Measurements from ENCODE around the gene ZBTB21.

GRCh38 chr21:42057851-42058437 lies 47.8 kb upstream of the ZBTB21 start:
- TF ChIP-seq CTCF (conservative IDR thresholded peaks at IDR 0.05; ENCODE audit: low read depth in 2 of 2) (no peak), POLR2AphosphoS5 (IDR thresholded peaks at IDR 0.05; ENCODE audit: low read depth) (no peak), REST (IDR thresholded peaks at IDR 0.05; ENCODE audit: unreplicated experiment) (no peak), JUNB (IDR thresholded peaks at IDR 0.05; ENCODE audit: unreplicated experiment) (no peak), EZH2 (IDR thresholded peaks at IDR 0.05; ENCODE audit: low read depth, unreplicated experiment) (no peak), EZH2phosphoT487 (IDR thresholded peaks at IDR 0.05; ENCODE audit: unreplicated experiment) (no peak)
